Islet precursor cell (in vitro differentiated cells): ENCODE measurements around the gene GNAQ.

Experiments
- DNase-seq: peaks from one replicate; pipeline ENCODE4 v3.0.0-alpha.2; 2018

GNAQ gene

GRCh38 chr9:77938163-77938562, 93.4 kb downstream of the GNAQ start:
- DNase-seq: no peak

DNA sequence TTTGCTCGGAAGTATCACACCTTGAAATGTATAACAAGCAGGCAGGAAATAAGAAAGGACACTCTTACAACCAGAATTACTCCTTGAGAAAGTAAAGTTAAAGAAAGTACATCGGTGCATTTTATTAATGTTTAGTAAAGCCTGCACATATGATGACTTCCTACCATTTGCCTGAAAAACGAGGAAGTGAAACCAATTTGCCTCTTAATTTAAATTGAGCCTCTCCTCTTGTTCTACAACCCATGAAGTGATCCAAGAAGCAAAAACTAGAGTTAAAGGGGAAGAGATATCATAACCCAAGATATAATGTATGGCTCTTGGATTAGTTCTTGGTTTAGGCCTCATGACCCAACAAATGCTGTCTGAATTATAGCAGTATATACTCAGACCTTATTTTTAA, 95.6 kb downstream of the GNAQ start:
- DNase-seq: no peak

- no peak for DNase-seq
Measured at GRCh38 chr9:77935211-77935610, 96.4 kb downstream of the GNAQ start.

DNA sequence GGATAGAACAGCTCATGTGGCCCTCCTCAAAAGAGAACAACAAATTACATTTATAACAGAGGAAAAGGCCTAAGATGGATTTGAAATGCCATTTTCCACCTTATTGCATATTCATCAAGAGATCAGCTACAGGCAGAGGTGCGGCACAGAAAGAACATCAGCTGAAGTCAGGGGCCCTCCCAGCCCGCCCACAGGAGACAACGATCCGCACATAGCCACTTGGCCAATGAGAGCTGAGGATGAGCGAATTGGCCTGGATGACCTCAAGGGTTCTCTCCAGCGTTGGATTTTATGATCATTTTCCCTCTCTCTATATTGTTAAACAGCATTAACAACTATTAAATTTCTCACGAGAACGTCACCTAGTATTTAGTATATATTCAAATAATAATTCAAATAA, 97.6 kb downstream of the GNAQ start:
- DNase-seq: no peak

DNA sequence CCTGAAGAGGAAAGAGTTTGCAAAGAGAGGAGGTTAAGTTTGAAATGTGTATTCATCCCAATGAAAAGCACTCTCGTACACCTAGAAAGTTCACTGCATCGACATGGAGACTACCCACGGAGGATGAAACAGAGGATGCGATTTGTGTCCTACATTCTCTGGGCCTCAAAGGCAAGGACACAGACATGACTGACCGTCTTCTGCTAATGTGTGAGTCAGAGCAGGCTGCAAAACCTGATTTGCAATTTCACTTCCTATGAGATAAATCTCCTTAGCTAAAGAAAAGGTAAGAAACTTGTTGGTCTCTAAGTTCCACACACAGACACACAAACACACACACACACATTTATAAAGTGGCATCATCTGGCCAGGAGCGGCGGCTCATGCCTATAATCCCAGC, 98.6 kb downstream of the GNAQ start:
- peak; percentile 63 for DNase-seq

DNA sequence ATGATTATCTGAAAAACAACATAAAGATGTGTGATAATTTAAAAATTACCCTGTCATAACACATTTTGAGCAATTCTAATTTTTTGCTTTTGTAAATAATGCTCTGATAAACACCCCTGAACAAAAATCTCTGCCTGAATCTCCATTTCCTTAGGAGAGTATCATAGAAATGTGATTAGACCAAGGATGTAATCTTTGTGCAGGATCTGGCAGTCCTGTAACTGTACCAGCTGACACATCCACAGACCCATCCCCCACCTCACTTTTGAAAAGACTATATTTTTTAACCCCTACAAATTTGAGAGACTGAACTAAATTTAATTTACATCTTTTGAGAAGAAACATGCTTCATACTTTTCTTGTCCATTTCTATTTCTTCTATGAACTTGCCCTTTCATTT, 101.7 kb downstream of the GNAQ start:
- DNase-seq: no peak

DNA sequence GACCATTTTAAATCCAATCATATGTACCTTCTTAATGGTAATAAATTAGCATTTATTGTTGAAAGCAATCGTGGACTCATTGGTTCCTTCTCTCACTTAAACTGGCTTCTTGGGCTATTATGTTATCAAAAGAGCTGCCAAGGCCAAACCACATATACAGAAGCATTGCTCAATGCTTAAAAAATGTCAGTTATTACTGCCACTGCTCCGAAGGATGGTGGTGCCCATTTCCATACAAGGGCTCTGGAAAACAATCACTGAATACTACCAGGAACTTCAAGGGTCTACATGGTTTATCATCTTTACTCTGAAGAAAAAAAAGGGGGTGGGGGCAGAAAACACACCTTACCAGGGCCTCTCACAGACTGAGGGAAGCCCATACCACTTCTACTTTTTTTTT, 104.3 kb downstream of the GNAQ start:
- no peak for DNase-seq

GRCh38 chr9:77926371-77926878, 105.2 kb downstream of the GNAQ start:
- no peak for DNase-seq

DNA sequence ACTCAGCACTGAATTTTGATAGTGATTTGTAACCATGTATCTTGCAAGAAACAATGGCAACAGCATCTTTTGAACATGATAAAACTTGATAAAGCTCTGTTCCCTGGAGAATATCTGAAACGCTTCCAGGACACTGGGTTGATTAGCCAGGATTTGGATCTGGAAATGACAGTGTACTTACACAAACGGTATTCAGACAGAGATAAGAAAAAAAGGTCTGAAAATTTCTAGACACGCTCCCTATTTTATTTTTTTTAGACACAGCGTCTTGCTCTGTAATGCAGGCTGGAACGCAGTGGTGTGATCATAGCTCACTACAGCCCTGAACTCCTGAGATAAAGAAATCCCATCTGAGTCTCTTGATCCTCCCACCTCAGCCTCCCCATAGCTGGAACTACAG, 109.0 kb downstream of the GNAQ start:
- no peak for DNase-seq

DNA sequence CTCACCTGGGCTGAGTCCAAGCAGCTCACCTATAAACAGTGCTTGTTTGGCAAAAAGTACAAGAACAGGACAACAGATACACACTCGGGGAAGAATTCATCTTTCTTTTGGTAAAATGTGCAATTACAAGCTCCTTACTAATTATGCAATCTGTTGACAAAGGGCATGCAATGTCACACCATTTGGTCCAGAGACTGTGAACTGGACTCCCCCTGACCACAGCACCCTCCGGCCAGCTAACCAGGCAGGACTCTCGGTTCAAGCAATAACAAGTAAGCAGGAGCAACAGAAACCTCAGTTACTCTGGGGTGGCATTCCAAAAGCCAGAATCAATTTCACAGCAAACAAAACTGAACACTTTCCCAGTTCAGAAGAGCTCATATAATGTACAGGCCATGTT, 113.8 kb downstream of the GNAQ start:
- no peak for DNase-seq

GRCh38 chr9:77916820-77917219, 114.8 kb downstream of the GNAQ start:
- no peak for DNase-seq

DNA sequence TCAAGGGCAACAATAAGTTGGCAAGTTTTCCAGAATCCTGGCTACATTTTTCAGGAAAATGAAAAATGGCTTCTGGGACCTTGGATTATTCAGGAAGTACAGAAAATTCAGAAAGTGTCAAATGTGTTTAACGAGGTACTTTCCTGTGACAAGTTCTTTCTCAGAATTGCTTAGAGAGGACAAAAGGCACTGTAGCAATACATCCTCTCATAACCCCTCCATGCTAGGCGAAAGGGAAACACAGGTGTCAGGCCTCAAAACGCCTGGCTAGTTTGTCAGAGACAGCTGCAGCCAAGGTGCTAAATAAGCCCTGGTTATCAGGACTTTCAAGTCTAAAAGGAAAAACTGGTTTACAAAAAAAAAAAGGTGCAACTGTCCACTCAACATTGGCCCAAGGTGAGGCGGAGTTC, 115.2 kb downstream of the GNAQ start:
- DNase-seq: no peak

GRCh38 chr9:77915744-77916143, 115.9 kb downstream of the GNAQ start:
- DNase-seq: no peak

DNA sequence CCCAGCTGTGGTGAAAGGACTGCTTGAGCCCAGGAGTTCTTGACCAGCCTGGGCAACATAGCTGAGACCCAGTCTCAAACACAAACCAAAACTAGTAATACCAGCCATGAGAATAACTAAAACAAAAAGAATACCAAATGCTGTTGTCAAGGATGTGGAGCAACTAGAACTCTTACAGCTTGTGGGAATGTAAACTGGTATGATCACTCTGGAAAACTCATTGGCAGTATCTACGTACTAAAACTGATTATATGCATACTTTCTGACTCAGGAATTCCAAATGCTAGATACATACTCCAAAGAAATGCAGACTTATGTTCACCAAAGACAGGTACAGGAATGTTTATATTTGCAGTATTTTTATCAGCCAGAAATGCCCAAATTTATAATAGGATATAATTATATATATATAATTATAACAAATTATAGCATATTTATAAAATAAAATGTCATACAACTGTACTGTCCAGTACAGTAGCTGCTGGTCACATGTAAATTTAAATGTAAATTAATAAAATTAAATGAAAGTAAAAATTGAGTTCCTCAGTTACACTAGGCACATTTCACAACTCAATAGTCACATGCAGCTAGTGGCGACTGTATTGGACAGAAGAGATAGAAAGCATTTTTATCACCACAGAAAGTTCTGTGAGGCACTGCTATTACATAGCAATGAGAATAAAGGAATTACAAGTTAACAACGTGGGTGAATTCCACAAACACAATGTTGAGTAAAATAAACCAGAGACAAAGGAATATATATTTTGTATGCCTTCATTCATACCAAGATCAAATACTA, 118.5 kb downstream of the GNAQ start:
- DNase-seq: no peak

DNA sequence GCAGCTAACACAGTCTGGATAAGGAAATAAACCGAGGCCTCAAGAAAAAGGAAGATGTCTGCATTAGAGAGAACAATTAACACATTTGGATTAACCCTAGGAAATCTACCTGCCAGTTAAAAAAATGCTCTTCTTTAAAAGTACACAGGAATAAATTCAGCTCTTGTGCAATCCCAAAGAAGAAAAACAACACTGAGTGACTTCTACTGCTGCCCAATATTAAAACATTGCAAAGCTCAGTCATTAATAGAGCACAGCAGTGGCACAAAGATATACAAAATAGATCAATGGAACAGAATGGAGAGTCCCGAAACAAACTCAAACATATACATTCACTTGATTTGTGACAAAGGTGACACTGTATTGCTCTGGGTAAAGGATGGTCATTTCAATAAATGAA, 119.7 kb downstream of the GNAQ start:
- no peak for DNase-seq

GRCh38 chr9:77910194-77910621, 121.4 kb downstream of the GNAQ start:
- no peak for DNase-seq

GRCh38 chr9:77909306-77909705, 122.3 kb downstream of the GNAQ start:
- no peak for DNase-seq

- DNase-seq: no peak
Measured at GRCh38 chr9:77908293-77908692, 123.3 kb downstream of the GNAQ start.

DNA sequence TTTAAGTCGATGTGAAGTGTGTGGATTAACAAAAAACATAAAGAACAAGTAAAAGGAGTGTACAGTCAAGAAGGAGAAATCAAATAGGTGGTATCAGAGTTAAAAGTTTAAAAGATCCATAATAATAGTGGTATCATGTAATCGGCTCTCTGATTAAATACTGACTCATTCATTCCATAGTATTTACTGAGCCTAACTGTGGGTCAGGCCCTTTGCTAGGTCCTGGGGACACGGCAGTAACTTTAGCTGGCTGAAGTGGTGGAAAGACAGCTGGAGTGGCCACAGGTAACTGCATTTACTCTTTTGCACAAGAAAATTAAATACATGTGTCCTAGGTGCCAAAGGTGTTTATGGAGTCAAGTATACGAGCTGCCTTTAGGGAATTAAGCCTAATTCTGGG, 124.0 kb downstream of the GNAQ start:
- DNase-seq: no peak

DNA sequence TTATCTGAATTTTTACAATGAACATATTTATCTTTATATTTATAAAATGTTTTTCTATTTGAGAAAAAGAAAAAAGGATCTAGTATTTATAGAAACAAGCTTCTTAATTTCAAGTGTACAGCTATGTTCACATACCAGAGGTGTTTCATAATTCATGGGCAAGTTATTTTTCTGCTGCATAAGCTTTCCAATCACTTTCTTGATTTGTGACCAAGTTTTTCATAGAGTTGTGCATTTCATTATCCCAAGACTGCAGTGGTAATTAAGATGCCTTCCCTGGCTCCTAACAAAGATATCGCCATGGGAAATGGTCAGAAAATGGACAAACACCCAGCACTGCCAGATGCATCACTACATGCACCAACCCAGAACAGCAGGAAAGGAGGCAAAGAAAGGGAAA, 124.6 kb downstream of the GNAQ start:
- DNase-seq: no peak

DNA sequence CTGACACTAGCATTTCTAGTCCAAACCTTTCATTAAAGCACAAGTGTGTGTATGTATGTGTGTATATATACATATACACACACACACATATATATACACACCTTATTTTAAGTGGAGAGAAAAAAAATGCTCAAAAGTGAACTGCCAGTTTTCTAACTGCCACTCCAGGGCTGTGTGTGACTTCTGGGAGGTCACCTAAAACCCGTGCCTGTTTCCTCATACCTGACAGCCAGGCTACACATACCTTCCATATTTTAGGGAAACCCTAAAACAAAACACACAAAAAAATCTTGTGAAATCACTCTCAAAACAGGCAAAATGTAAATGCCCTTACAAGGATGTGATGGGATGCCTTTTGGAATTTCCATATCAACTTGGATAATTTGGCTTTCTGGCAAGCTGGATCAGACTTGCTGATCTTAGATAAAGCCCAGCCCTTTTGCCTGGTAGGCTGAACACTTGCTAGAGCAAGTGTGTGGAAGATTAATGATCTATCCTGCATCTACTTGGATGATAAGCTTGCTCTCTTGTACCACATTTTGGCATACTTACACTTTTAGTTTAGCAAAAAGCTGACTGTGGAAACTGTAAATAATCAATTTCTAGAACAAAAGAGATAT, 127.8 kb downstream of the GNAQ start:
- no peak for DNase-seq

GRCh38 chr9:77901771-77902170, 129.8 kb downstream of the GNAQ start:
- DNase-seq: no peak

DNA sequence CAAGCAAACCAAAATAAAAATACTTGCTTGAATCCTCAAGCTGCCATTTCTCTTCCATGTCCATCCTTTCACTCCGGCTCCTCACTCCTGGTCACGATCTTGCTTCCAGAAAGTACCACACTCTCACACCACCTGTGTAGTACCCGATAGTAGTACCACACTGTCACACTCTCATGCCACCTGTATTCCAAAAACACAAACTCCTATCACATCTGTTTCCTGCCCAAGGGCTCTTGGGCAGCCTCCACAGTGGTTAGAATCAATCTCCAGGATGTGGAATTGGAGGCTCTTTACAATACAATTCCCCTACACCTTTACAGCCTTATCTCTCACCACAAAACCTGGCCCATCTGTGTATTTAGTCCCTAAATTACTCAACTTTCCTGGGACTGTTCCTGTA, 130.6 kb downstream of the GNAQ start:
- DNase-seq: no peak

DNA sequence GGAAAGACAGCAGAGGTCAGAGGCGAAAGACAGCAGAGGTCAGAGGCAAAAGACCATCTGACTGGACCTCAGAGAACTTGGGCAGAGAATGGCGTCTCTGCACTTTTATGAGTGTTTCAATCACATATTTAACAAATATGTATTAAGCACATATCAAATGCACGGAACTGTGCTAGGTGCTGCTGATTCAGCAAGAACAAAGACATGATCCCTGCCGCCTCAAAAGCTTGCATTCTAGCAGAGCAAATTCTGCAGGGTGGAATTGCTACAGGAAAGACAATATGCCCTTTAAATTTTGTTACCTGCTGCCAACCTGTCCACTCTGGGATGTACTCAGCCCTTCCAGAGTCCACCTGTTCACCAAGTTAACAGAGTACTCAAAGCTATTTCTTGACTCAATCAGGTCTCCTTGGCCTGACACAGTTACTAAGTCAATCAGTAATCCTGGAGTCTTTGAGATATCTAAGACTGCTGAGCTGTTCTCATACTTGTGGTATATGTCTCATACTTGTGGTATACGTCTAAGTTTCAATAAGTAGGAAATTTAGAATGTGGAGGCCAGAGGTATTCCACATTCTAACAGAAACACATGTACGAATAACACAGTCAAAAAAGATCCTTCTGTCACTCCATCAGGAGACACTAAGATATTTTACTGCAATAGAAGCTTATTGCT, 131.8 kb downstream of the GNAQ start:
- DNase-seq: no peak
